HCT116 (cell line): ENCODE measurements around the gene RAB8B. TPM values are rescaled to one million over a fixed set of nuclear protein-coding genes. Genes with fewer than 3 reads are reported as not detected.

ENCODE experiments used
- ATAC-seq: fragments of 200-7000 bp; cut with Tn5 transposase; 2 replicates; pipeline ENCODE4 v1.9.1; 2020; ENCODE audit warnings: mild to moderate bottlenecking, moderate library complexity
- BruUV-seq: library from RNA; stranded (reverse); fragments of 400-500 nt; replicated peaks from 2 replicates; lab custom pipeline; 2021; lab: Mats Ljungman, UMichigan
- CTCF ChIA-PET: fragments of 300-600 bp; sonication (Branson Sonifier 250); formaldehyde crosslinking; loops from one replicate; lab custom pipeline; 2021; ENCODE audit warnings: antibody characterized with exemption; lab: Charles Lee
- POLR2A ChIA-PET: fragments of 300-600, 350-600 bp; sonication (Branson Sonifier 250); formaldehyde crosslinking; loops from one replicate; lab custom pipeline; 2021; ENCODE audit warnings: antibody characterized with exemption; lab: Charles Lee
- RAD21 ChIA-PET, 2 experiments: fragments of 300-600 bp; sonication (Branson Sonifier 250); formaldehyde crosslinking; loops; one replicate each; lab custom pipeline; 2023; ENCODE audit warnings: low total read pairs in 2 of 2; ENCODE audit not compliant: uncharacterized antibody in 2 of 2, unreplicated experiment in 2 of 2, low non-redundant PET in 1 of 2; lab: Charles Lee
- DNase-seq: peaks from one replicate; pipeline ENCODE4 v3.0.0-alpha.2; 2010; ENCODE audit warnings: low read depth, low spot score
- H2AFZ ChIP-seq: fragments of 200-600 bp; shearing (Covaris generic), sonication (generic); 2 replicates; pipeline ENCODE4 v1.6.1; 2017; ENCODE audit warnings: low read depth, mixed run types, mixed read lengths, antibody characterized with exemption, low read length; ENCODE audit not compliant: poor library complexity, severe bottlenecking
- H3K27ac ChIP-seq: 2 replicates; pipeline ENCODE4 v1.5.1; 2012; ENCODE audit warnings: low read depth, low read length
- H3K27me3 ChIP-seq: fragments of 200-600 bp; sonication (generic); 2 replicates; pipeline ENCODE4 v1.6.1; 2016; ENCODE audit warnings: mixed run types, low read length, mixed read lengths; ENCODE audit not compliant: insufficient read depth
- H3K36me3 ChIP-seq, 2 experiments: fragments of 200-500 bp in 1 of 2; fragments of 200-600 bp in 1 of 2; sonication (Bioruptor generic) in 1 of 2; sonication (generic) in 1 of 2; 2 replicates each; pipeline versions ENCODE4 v1.5.1 to v1.6.1; 2014 to 2016; ENCODE audit warnings: low read length in 2 of 2, inconsistent platforms in 1 of 2, mixed read lengths in 1 of 2, mixed run types in 1 of 2; ENCODE audit not compliant: insufficient read depth in 2 of 2, control insufficient read depth in 1 of 2
- H3K4me1 ChIP-seq, 2 experiments: fragments of 200-600 bp in 1 of 2; sonication (generic) in 1 of 2; 2 replicates each; pipeline versions ENCODE4 v1.5.1 to v1.6.1; 2012 to 2017; ENCODE audit warnings: low read length in 2 of 2, inconsistent platforms in 1 of 2, mild to moderate bottlenecking in 1 of 2, mixed read lengths in 1 of 2, mixed run types in 1 of 2, moderate library complexity in 1 of 2; ENCODE audit not compliant: insufficient read depth in 2 of 2, control insufficient read depth in 1 of 2
- H3K4me2 ChIP-seq: fragments of 200-600 bp; sonication (generic); 2 replicates; pipeline ENCODE4 v1.6.1; 2017; ENCODE audit warnings: mixed run types, low read length, mixed read lengths
- H3K4me3 ChIP-seq, 2 experiments: fragments of 200-600 bp in 1 of 2; sonication (generic) in 1 of 2; replicated peaks in 1 of 2; 2 replicates each; pipeline ENCODE4 v1.5.1; 2011 to 2016; ENCODE audit warnings: low read length in 2 of 2, control low read depth in 1 of 2, low read depth in 1 of 2, mild to moderate bottlenecking in 1 of 2, mixed read lengths in 1 of 2, mixed run types in 1 of 2
- H3K79me2 ChIP-seq: fragments of 200-600 bp; sonication (generic); 2 replicates; pipeline ENCODE4 v1.6.1; 2017; ENCODE audit warnings: mild to moderate bottlenecking, mixed run types, low read length, moderate library complexity, mixed read lengths; ENCODE audit not compliant: insufficient read depth
- H3K9ac ChIP-seq: fragments of 200-600 bp; sonication (generic); 2 replicates; pipeline ENCODE4 v1.6.1; 2016; ENCODE audit warnings: low read length, mixed read lengths
- H3K9me2 ChIP-seq: fragments of 200-600 bp; sonication (generic), shearing (Covaris generic); 2 replicates; pipeline ENCODE4 v1.6.1; 2017; ENCODE audit warnings: mixed run types, mild to moderate bottlenecking, moderate library complexity; ENCODE audit not compliant: insufficient read depth
- H3K9me3 ChIP-seq, 2 experiments: fragments of 200-500 bp in 1 of 2; fragments of 200-600 bp in 1 of 2; sonication (Bioruptor generic) in 1 of 2; sonication (generic) in 1 of 2; 2 replicates each; pipeline ENCODE4 v1.6.1; 2014 to 2017; ENCODE audit warnings: low read length in 2 of 2, mixed read lengths in 2 of 2, inconsistent platforms in 1 of 2, low read depth in 1 of 2, mild to moderate bottlenecking in 1 of 2, mixed run types in 1 of 2, moderate library complexity in 1 of 2; ENCODE audit not compliant: control insufficient read depth in 1 of 2, insufficient read depth in 1 of 2
- H4K20me1 ChIP-seq: fragments of 200-600 bp; sonication (generic), shearing (Covaris generic); 2 replicates; pipeline ENCODE4 v1.6.1; 2017; ENCODE audit warnings: mixed run types, mild to moderate bottlenecking, moderate library complexity; ENCODE audit not compliant: insufficient read depth
- CBX3 ChIP-seq: IDR thresholded peaks from 2 replicates; pipeline ENCODE4 v1.6.1; 2012; ENCODE audit warnings: low read depth
- CEBPB ChIP-seq: IDR thresholded peaks from 2 replicates; pipeline ENCODE4 v1.6.1; 2012; ENCODE audit warnings: low read depth
- ELF1 ChIP-seq: IDR thresholded peaks from 2 replicates; pipeline ENCODE4 v1.6.1; 2012; ENCODE audit warnings: low read depth, borderline replicate concordance
- RAD21 ChIP-seq: IDR thresholded peaks from 2 replicates; pipeline ENCODE4 v1.6.1; 2012; ENCODE audit warnings: low read depth, mild to moderate bottlenecking
- REST ChIP-seq: IDR thresholded peaks from 2 replicates; pipeline ENCODE4 v1.6.1; 2012; ENCODE audit warnings: low read depth
- TCF7L2 ChIP-seq: IDR thresholded peaks from 2 replicates; pipeline ENCODE4 v1.7.0; 2011; ENCODE audit warnings: borderline replicate concordance, inconsistent platforms; ENCODE audit not compliant: insufficient read depth, insufficient read length; ENCODE audit errors: extremely low read depth
- ZNF274 ChIP-seq: fragments of 200-500 bp; sonication (Bioruptor generic); IDR thresholded peaks from 2 replicates; pipeline ENCODE4 v1.6.1; 2014; ENCODE audit warnings: mild to moderate bottlenecking, low read depth, low read length, inconsistent platforms
- intact Hi-C: fragments of 100-400 bp; cut with micrococcal nuclease; formaldehyde crosslinking; loops from 2 replicates; pipeline ENCODE4 v1.10.0; 2022
- total RNA-seq: library from RNA; stranded (reverse); gene quantifications from one replicate; pipeline ENCODE4 v1.2.1, GENCODE V29; 2021; ENCODE audit not compliant: unreplicated experiment

The RAB8B gene
- total RNA-seq, 1 experiment from 2014 or later: 19.4 TPM

GRCh38 chr15:63232943-63233342, 43.5 kb downstream of the RAB8B start:
- Histone ChIP-seq H3K27me3 (no peaks in the 10 kb centered on the region), H2AFZ (no peak overlapping the region), H3K79me2 (no peaks in the 10 kb centered on the region), H4K20me1 (no peaks in the 10 kb centered on the region), H3K4me1 (peaks cover 0 to 14% of the 10 kb centered on the region in 2 experiments; a peak in 2 of 4 replicates), H3K36me3 (no peaks in the 10 kb centered on the region), H3K4me2 (no peak overlapping the region), H3K9me2 (no peaks in the 10 kb centered on the region), H3K9me3 (no peaks in the 10 kb centered on the region), H3K4me3 (no peak overlapping the region), H3K9ac (no peak overlapping the region), H3K27ac (no peak overlapping the region)
- RAD21 ChIA-PET: no interaction called here
- ATAC-seq (no peak), DNase-seq (no peak)
- intact Hi-C loops: no loop called here
- CTCF ChIA-PET: no interaction called here
- BruUV-seq: no TSS peak
- POLR2A ChIA-PET: no interaction called here
- TF ChIP-seq TCF7L2 (no peak), RAD21 (no peak), ELF1 (no peak), REST (no peak), CBX3 (no peak), CEBPB (no peak), ZNF274 (no peak)
